HG03432 (cell line): ENCODE data around the gene GPR12.
"Not testable (repeated sequence)": the region's sequence is repeated elsewhere in the genome, so short reads cannot be mapped to it uniquely, and the experiment has no call there.

ENCODE experiments used
- ATAC-seq: cut with Tn5 transposase; IDR thresholded peaks from one replicate; pipeline ENCODE4 v1.9.1; 2021; ENCODE audit warnings: mild to moderate bottlenecking, moderate library complexity; ENCODE audit not compliant: unreplicated experiment

GPR12 gene

GRCh38 chr13:26749285-26749684, 11.3 kb downstream of the GPR12 start:
- ATAC-seq, result no peak

GRCh38 chr13:26747706-26748105, 12.9 kb downstream of the GPR12 start:
- ATAC-seq, result no peak

GRCh38 chr13:26743971-26744370, 16.6 kb downstream of the GPR12 start:
- no peak for ATAC-seq

GRCh38 chr13:26742691-26743358, 17.8 kb downstream of the GPR12 start:
- no peak for ATAC-seq

- no peak for ATAC-seq
These were observed 24.9 kb downstream of the GPR12 start for GRCh38 chr13:26735677-26736076.

- ATAC-seq, result no peak
These were observed 33.0 kb downstream of the GPR12 start for GRCh38 chr13:26727633-26728032.

GRCh38 chr13:26727122-26727521, 33.5 kb downstream of the GPR12 start:
- ATAC-seq, result no peak

- ATAC-seq, result no peak
These were observed 33.9 kb downstream of the GPR12 start for GRCh38 chr13:26726684-26727083.

- not testable (repeated sequence) for ATAC-seq
These were observed 37.0 kb downstream of the GPR12 start for GRCh38 chr13:26723620-26724019.

- ATAC-seq, result no peak
These were observed 38.3 kb downstream of the GPR12 start for GRCh38 chr13:26722321-26722720.

- ATAC-seq, result peak; percentile 81
These were observed 39.1 kb downstream of the GPR12 start for GRCh38 chr13:26721251-26722121.

- ATAC-seq, result no peak
These were observed 41.1 kb downstream of the GPR12 start for GRCh38 chr13:26719356-26719945.

GRCh38 chr13:26718872-26719271, 41.7 kb downstream of the GPR12 start:
- no peak for ATAC-seq

- ATAC-seq, result no peak
These were observed 42.4 kb downstream of the GPR12 start for GRCh38 chr13:26718146-26718545.

- no peak for ATAC-seq
These were observed 43.6 kb downstream of the GPR12 start for GRCh38 chr13:26716984-26717383.

- no peak for ATAC-seq
These were observed 47.2 kb downstream of the GPR12 start for GRCh38 chr13:26713341-26713740.

- no peak for ATAC-seq
These were observed 49.4 kb downstream of the GPR12 start for GRCh38 chr13:26711211-26711610.

GRCh38 chr13:26710166-26710565, 50.4 kb downstream of the GPR12 start:
- ATAC-seq, result no peak

GRCh38 chr13:26709461-26709860, 51.1 kb downstream of the GPR12 start:
- no peak for ATAC-seq

GRCh38 chr13:26708007-26708297, 52.6 kb downstream of the GPR12 start:
- ATAC-seq, result no peak

- ATAC-seq, result no peak
These were observed 53.2 kb downstream of the GPR12 start for GRCh38 chr13:26707122-26708006.
